ENCODE measurements around the gene UNC119. TPM values are rescaled to one million over a fixed set of nuclear protein-coding genes. Genes with fewer than 3 reads are reported as not detected.

Gene UNC119
- total and polyA plus RNA-seq, 2 of the 13 experiments (the other 11 are each of a cell fraction or from before 2014, with no cell fraction given), result 10.4 to 63.1 TPM

DNA sequence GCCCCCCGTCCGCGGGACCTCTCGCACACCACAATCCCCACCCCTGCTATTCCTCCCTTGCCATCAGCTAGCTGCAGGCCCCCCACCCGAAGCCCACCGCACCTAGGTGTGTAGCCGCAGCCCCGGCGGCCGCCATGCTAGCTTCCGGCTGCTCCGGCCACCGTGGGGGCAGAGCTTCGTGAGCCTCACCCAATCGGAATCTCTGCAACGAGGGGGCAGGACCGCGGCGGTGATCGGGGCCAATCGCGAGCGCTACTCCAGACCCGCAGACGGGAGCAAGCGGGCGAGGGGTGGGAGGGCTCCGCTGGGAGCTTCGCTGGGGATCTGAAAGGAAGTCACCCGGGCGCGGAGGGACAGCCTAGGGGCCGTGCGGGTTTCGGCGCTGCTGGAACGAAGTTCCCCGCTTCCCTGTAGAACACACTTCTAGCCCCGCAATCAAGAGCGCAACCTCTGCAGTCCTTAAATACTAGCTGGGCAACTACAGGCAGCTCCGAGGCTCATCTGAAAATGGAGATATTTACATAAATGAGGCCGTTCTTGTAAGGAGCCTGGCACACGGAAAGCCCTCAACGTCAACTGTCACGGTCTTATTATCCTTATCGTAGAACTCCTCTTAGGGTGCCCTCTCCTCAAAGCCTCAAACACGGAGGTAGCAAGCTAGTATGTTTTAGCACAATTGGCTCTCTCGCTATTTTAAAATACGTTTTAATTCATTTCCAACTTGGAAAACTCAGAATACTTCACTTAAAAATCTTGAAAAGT, 19.1 kb upstream of the UNC119 start, which contains the start of gene PIGS (continued):
- TF ChIP-seq NFYC (CRISPR knock-in tag; IDR thresholded peaks at IDR 0.05), result peak; percentile 88
- TF ChIP-seq CBFB (CRISPR knock-in tag; IDR thresholded peaks at IDR 0.05), result 0 out of 2 replicates have a peak, but pooled peaks have one; percentile 15
- TF ChIP-seq IKZF5 (CRISPR knock-in tag; IDR thresholded peaks at IDR 0.05), result 0 out of 2 replicates have a peak, but pooled peaks have one; percentile 25
- TF ChIP-seq, protein P1, sequence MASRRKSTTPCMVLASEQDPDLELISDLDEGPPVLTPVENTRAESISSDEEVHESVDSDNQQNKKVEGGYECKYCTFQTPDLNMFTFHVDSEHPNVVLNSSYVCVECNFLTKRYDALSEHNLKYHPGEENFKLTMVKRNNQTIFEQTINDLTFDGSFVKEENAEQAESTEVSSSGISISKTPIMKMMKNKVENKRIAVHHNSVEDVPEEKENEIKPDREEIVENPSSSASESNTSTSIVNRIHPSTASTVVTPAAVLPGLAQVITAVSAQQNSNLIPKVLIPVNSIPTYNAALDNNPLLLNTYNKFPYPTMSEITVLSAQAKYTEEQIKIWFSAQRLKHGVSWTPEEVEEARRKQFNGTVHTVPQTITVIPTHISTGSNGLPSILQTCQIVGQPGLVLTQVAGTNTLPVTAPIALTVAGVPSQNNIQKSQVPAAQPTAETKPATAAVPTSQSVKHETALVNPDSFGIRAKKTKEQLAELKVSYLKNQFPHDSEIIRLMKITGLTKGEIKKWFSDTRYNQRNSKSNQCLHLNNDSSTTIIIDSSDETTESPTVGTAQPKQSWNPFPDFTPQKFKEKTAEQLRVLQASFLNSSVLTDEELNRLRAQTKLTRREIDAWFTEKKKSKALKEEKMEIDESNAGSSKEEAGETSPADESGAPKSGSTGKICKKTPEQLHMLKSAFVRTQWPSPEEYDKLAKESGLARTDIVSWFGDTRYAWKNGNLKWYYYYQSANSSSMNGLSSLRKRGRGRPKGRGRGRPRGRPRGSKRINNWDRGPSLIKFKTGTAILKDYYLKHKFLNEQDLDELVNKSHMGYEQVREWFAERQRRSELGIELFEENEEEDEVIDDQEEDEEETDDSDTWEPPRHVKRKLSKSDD (CRISPR knock-in tag; IDR thresholded peaks at IDR 0.05; ENCODE audit: low read depth), result peak; percentile 87; the same call in 1 of the 2 replicates
- peak; percentile 38 for TF ChIP-seq ARNTL (CRISPR knock-in tag; IDR thresholded peaks at IDR 0.05)
- no peak for TF ChIP-seq GLI4 (CRISPR knock-in tag; IDR thresholded peaks at IDR 0.05; ENCODE audit: borderline replicate concordance)
- no peak for TF ChIP-seq MBD4 (IDR thresholded peaks at IDR 0.05; ENCODE audit: borderline replicate concordance, low read length)
- TF ChIP-seq AGO1 (IDR thresholded peaks at IDR 0.05; ENCODE audit: low read depth, low read length, poor library complexity, severe bottlenecking), result peak; percentile 45
- peak; percentile 85 for TF ChIP-seq PHF8 (CRISPR knock-in tag; IDR thresholded peaks at IDR 0.05)
- TF ChIP-seq TGIF2 (CRISPR knock-in tag; IDR thresholded peaks at IDR 0.05), result no peak
- TF ChIP-seq ZFY (CRISPR knock-in tag; IDR thresholded peaks at IDR 0.05), result peak; percentile 80
- no peak for TF ChIP-seq ZNF646 (CRISPR knock-in tag; IDR thresholded peaks at IDR 0.05)
- TF ChIP-seq TBX2 (CRISPR knock-in tag; IDR thresholded peaks at IDR 0.05; ENCODE audit: borderline replicate concordance), result peak; percentile 79; the same call in 1 of the 2 replicates
- peak; percentile 66 for TF ChIP-seq KAT8 (CRISPR knock-in tag; IDR thresholded peaks at IDR 0.05)
- TF ChIP-seq ZBTB14 (CRISPR knock-in tag; IDR thresholded peaks at IDR 0.05), result no peak
- TF ChIP-seq EED (CRISPR knock-in tag; IDR thresholded peaks at IDR 0.05), result no peak
- TF ChIP-seq ZNF674 (CRISPR knock-in tag; IDR thresholded peaks at IDR 0.05; ENCODE audit: low read depth), result no peak
- no peak for TF ChIP-seq ZNF550 (CRISPR knock-in tag; IDR thresholded peaks at IDR 0.05; ENCODE audit: borderline replicate concordance)
